ENCODE results near the gene POU2AF3.

DNA sequence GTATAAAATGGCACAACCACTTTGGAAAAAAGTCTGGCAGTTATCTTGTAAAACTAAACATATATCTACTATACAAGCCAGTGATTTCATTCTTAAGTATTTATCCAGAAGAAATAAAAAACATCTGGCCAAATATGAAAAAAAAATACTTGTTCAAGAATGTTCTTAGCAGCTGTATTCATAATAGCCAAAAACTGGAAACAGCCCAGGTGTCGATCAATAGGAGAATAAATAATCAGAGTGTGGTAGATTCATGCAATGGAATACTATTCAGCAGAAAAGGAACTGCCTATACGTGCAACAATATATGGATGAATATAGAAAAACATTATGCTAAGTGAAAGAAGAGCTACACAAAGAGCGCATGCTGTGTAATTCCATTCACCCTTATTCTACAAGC, 44.0 kb downstream of the POU2AF3 start:
- TF ChIP-seq CTCF (IDR thresholded peaks at IDR 0.05) (no peak), POLR2A (IDR thresholded peaks at IDR 0.05) (no peak)
